CD4-positive, alpha-beta T cell (primary cell): ENCODE measurements around the gene SPOCD1. TPM values are rescaled to one million over a fixed set of nuclear protein-coding genes. Genes with fewer than 3 reads are reported as not detected.

Experiments used
- ATAC-seq: fragments of 200-7000 bp; cut with Tn5 transposase; one replicate; pipeline ENCODE4 v1.10.0; 2022; ENCODE audit warnings: mild to moderate bottlenecking; ENCODE audit not compliant: poor library complexity
- CTCF ChIA-PET: fragments of 350-600 bp; sonication (Branson Sonifier 250); formaldehyde crosslinking; loops from one replicate; lab custom pipeline; 2021; ENCODE audit warnings: antibody characterized with exemption, inconsistent platforms; lab: Charles Lee
- POLR2A ChIA-PET: fragments of 350-600 bp; sonication (Branson Sonifier 250); formaldehyde crosslinking; loops from one replicate; lab custom pipeline; 2021; ENCODE audit warnings: antibody characterized with exemption, inconsistent platforms; lab: Charles Lee
- DNase-seq, 14 experiments: peaks; one replicate each; pipeline ENCODE4 v3.0.0-alpha.2; 2013 to 2020; ENCODE audit warnings: mixed read lengths in 2 of 14
- H3K27ac ChIP-seq, 2 donors: one replicate each; pipeline versions ENCODE4 v1.5.1 to v1.7.0; 2013; ENCODE audit warnings: low read length in 2 of 2, low read depth in 1 of 2, mild to moderate bottlenecking in 1 of 2
- H3K27me3 ChIP-seq, 2 experiments: 1 replicate in 1 of 2; 2 replicates in 1 of 2; pipeline versions ENCODE4 v1.6.1 to v1.7.0; 2013; ENCODE audit warnings: low read length in 2 of 2, control low read depth in 1 of 2, mild to moderate bottlenecking in 1 of 2, moderate library complexity in 1 of 2; ENCODE audit not compliant: insufficient read depth in 2 of 2, control insufficient read depth in 1 of 2
- H3K36me3 ChIP-seq: one replicate; pipeline ENCODE4 v1.6.1; 2013; ENCODE audit warnings: low read length, control low read depth; ENCODE audit not compliant: insufficient read depth
- H3K4me1 ChIP-seq: one replicate; pipeline ENCODE4 v1.6.1; 2013; ENCODE audit warnings: low read length, control low read depth; ENCODE audit not compliant: insufficient read depth
- H3K4me3 ChIP-seq: one replicate; pipeline ENCODE4 v1.5.1; 2013; ENCODE audit warnings: mild to moderate bottlenecking, low read length, moderate library complexity
- H3K9me3 ChIP-seq, 2 experiments: 1 replicate in 1 of 2; 2 replicates in 1 of 2; pipeline versions ENCODE4 v1.6.1 to v1.7.0; 2013; ENCODE audit warnings: low read length in 2 of 2, mild to moderate bottlenecking in 2 of 2, control low read depth in 1 of 2, moderate library complexity in 1 of 2; ENCODE audit not compliant: control insufficient read depth in 1 of 2, insufficient read depth in 1 of 2
- H3K27ac Mint-ChIP-seq: one replicate; pipeline ENCODE4 v1.8.0; 2020; ENCODE audit warnings: mixed read lengths
- H3K27me3 Mint-ChIP-seq: one replicate; pipeline ENCODE4 v1.8.0; 2021; ENCODE audit warnings: mixed read lengths
- H3K36me3 Mint-ChIP-seq: one replicate; pipeline ENCODE4 v1.8.0; 2021; ENCODE audit warnings: low read depth, mixed read lengths
- H3K4me1 Mint-ChIP-seq: one replicate; pipeline ENCODE4 v1.8.0; 2021; ENCODE audit warnings: low read depth, mixed read lengths
- H3K4me3 Mint-ChIP-seq: one replicate; pipeline ENCODE4 v1.8.0; 2020; ENCODE audit warnings: mild to moderate bottlenecking, mixed read lengths
- H3K9me3 Mint-ChIP-seq: one replicate; pipeline ENCODE4 v1.8.0; 2020; ENCODE audit warnings: mixed read lengths
- intact Hi-C, 2 experiments: fragments of 100-400 bp; cut with DNase I in 1 of 2; cut with micrococcal nuclease in 1 of 2; formaldehyde crosslinking; loops; one replicate each; pipeline versions ENCODE4 v1.15.1 to v1.9.0; 2023 to 2025; cut with DNase I, micrococcal nuclease
- total RNA-seq, 174 experiments: library from RNA in 2 of 174; stranded (reverse) in 2 of 174; gene quantifications; one replicate each; pipeline ENCODE4 v1.2.3 and lab custom pipeline; 2021 to 2026
- TF ChIP-seq, protein P1 (sequence below): fragments of 200-600 bp; IDR thresholded peaks from one replicate; pipeline ENCODE4 v1.8.0; 2022; ENCODE audit warnings: antibody characterized with exemption, mild to moderate bottlenecking

The SPOCD1 gene
- total RNA-seq, 2 experiments from 2014 or later, result 0.11 to 0.27 TPM

DNA sequence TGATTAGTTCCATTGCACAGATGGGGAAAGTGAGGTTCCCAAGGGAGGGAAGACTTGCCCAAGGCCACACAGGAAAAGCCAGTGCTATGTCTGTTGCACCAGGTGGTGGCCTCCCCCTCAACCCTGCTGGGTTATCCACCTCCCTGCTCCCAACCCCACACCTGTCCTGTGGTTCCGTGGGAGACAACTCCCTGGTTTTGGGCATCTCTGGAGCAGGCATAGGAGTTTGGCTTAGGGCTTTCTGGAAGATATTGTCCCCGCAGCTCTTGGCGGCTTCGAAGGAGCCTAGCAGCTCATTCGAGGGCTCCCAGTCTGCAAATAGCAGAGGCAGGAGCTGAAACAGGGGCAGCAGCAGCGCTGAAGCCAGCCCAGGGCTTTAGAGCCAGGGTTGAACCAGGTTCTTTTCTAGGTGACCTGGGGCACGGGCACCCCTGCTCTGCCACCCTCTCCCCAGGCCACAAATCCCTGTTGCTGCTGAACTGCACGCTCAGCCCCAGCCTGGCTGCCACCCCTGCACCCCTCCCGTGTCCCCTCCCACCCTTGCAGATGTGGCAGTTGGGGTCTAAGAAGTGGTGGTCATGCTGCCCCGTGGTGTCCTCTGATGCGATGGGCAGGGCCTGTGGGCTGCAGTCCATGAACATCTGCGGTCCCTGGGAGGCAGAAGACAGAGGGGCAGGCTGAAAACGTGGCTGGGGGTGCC, 22.1 kb downstream of the SPOCD1 start:
- H3K9me3 ChIP-seq, result no peaks in the 10 kb centered on the region
- Mint-ChIP-seq H3K9me3 (no peaks in the 10 kb centered on the region), H3K4me1 (peaks cover 5% of the 10 kb centered on the region), H3K36me3 (no peaks in the 10 kb centered on the region), H3K4me3 (no peak overlapping the region), H3K27me3 (no peaks in the 10 kb centered on the region), H3K27ac (no peak overlapping the region)
- DNase-seq, result peak in 1 of 14 experiments; percentile 24
- peaks cover 0 to 3% of the 10 kb centered on the region in 2 experiments for H3K27me3 ChIP-seq
- H3K36me3 ChIP-seq, result no peaks in the 10 kb centered on the region
- H3K4me1 ChIP-seq, result peaks cover 8% of the 10 kb centered on the region
- TF ChIP-seq, protein P1, sequence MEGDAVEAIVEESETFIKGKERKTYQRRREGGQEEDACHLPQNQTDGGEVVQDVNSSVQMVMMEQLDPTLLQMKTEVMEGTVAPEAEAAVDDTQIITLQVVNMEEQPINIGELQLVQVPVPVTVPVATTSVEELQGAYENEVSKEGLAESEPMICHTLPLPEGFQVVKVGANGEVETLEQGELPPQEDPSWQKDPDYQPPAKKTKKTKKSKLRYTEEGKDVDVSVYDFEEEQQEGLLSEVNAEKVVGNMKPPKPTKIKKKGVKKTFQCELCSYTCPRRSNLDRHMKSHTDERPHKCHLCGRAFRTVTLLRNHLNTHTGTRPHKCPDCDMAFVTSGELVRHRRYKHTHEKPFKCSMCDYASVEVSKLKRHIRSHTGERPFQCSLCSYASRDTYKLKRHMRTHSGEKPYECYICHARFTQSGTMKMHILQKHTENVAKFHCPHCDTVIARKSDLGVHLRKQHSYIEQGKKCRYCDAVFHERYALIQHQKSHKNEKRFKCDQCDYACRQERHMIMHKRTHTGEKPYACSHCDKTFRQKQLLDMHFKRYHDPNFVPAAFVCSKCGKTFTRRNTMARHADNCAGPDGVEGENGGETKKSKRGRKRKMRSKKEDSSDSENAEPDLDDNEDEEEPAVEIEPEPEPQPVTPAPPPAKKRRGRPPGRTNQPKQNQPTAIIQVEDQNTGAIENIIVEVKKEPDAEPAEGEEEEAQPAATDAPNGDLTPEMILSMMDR, result no peak
- POLR2A ChIA-PET, result no interaction called here
- H3K4me3 ChIP-seq, result no peak overlapping the region
- intact Hi-C loops, result no loop called here
- CTCF ChIA-PET, result no interaction called here
- ATAC-seq, result no peak
- H3K27ac ChIP-seq, result no peak overlapping the region

DNA sequence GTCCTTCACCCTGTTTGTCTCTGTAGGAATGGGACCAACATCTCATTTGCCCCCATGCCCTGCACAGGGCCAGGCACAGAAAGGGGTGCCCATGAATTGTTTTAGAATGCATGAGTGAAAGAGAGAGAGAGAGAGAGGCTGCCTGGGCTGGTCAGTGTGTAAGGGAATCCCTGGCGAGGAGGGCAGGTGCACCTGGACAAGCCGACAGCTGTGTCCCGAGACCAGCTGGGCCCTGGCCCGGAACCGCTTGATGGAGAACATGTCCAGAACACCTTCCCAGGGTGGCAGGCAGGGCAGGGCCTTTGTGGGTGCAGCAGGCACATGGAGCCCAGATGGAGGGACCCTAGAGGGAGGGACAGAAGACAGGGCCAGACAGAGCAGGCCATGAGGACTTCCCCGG, 22.7 kb downstream of the SPOCD1 start:
- Mint-ChIP-seq H3K27me3 (no peaks in the 10 kb centered on the region), H3K9me3 (no peaks in the 10 kb centered on the region), H3K4me3 (no peak overlapping the region), H3K27ac (no peak overlapping the region), H3K36me3 (peaks cover 3% of the 10 kb centered on the region), H3K4me1 (peaks cover 9% of the 10 kb centered on the region)
- ChIA-PET CTCF (no interaction called here), POLR2A (no interaction called here)
- H3K27ac ChIP-seq, result no peak overlapping the region
- H3K27me3 ChIP-seq, result no peaks in the 10 kb centered on the region
- DNase-seq (peak in 1 of 14 experiments; percentile 24), ATAC-seq (no peak)
- TF ChIP-seq, protein P1, result no peak
- H3K9me3 ChIP-seq, result no peaks in the 10 kb centered on the region
- no peak overlapping the region for H3K4me3 ChIP-seq
- H3K36me3 ChIP-seq, result no peaks in the 10 kb centered on the region
- peaks cover 15% of the 10 kb centered on the region for H3K4me1 ChIP-seq
- intact Hi-C loops, result no loop called here

DNA sequence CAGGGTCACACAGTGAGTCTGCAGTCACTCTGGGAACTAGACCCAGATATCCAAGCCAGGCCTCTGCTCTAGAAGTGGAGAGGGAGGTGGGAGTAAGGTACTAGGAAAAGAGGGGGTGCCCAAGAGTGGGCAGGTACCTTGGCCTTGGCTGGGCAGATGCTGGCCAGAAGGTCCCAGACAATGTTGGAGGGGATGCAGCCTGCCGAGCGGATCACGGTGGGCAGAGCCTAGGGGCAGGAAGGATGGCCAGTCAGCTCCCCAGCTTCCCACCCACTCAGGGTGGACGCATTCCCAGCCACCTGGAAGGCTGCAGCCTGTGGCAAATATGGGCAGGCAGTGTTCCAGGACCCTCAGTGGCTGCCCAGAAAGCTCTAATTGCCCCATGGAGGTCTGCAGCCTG, 23.3 kb downstream of the SPOCD1 start:
- ChIA-PET CTCF (no interaction called here), POLR2A (no interaction called here)
- TF ChIP-seq, protein P1, result no peak
- Histone ChIP-seq H3K4me3 (no peak overlapping the region), H3K4me1 (peaks cover 19% of the 10 kb centered on the region), H3K27ac (no peak overlapping the region), H3K9me3 (no peaks in the 10 kb centered on the region), H3K36me3 (no peaks in the 10 kb centered on the region), H3K27me3 (no peaks in the 10 kb centered on the region)
- no peak overlapping the region for H3K4me3 Mint-ChIP-seq
- H3K9me3 Mint-ChIP-seq, result no peaks in the 10 kb centered on the region
- peaks cover 14% of the 10 kb centered on the region for H3K4me1 Mint-ChIP-seq
- intact Hi-C loops, result no loop called here
- ATAC-seq (no peak), DNase-seq (peak in 1 of 14 experiments; percentile 17)
- peaks cover 4% of the 10 kb centered on the region for H3K36me3 Mint-ChIP-seq
- H3K27ac Mint-ChIP-seq, result no peak overlapping the region
- no peaks in the 10 kb centered on the region for H3K27me3 Mint-ChIP-seq
